Cortex of kidney (tissue), 1 donor: ENCODE measurements around the gene MMP23B.
"Not testable (repeated sequence)": the region's sequence is repeated elsewhere in the genome, so short reads cannot be mapped to it uniquely, and the experiment has no call there.

Experiments used
- DNase-seq: peaks from one replicate; lab custom pipeline; 2025; lab: John Stamatoyannopoulos, UW

MMP23B gene

GRCh38 chr1:1631782-1632420 lies at the start of gene MMP23B:
MMP23B (plus strand) TSS chr1:1632173; CDS start chr1:1632219, 46 bp downstream.
- DNase-seq: no peak

GRCh38 chr1:1582585-1583346 lies 49.2 kb upstream of the MMP23B start:
- DNase-seq: no peak

- DNase-seq: no peak
Measured at GRCh38 chr1:1583347-1584010, 48.5 kb upstream of the MMP23B start.

- no peak for DNase-seq
Measured at GRCh38 chr1:1591452-1591851, 40.5 kb upstream of the MMP23B start.

- DNase-seq: no peak
Measured at GRCh38 chr1:1593834-1594601, 38.0 kb upstream of the MMP23B start.

- DNase-seq: no peak
Measured at GRCh38 chr1:1594602-1595260, 37.2 kb upstream of the MMP23B start.

GRCh38 chr1:1595341-1595740 lies 36.6 kb upstream of the MMP23B start:
- not testable (repeated sequence) for DNase-seq

- DNase-seq: no peak
Measured at GRCh38 chr1:1596493-1597274, 35.3 kb upstream of the MMP23B start.

- DNase-seq: no peak
Measured at GRCh38 chr1:1597275-1597930, 34.6 kb upstream of the MMP23B start.

- no peak for DNase-seq
Measured at GRCh38 chr1:1598051-1598719, 33.8 kb upstream of the MMP23B start.

- DNase-seq: no peak
Measured at GRCh38 chr1:1598720-1599029, 33.3 kb upstream of the MMP23B start.

- DNase-seq: no peak
Measured at GRCh38 chr1:1599030-1599934, 32.7 kb upstream of the MMP23B start.

GRCh38 chr1:1599935-1600860 lies 31.8 kb upstream of the MMP23B start, which contains the start of gene FNDC10:
FNDC10 (minus strand) TSS chr1:1600135; CDS start chr1:1600015, 120 bp downstream.
- DNase-seq: no peak

GRCh38 chr1:1600861-1601563 lies 31.0 kb upstream of the MMP23B start:
- DNase-seq: no peak

GRCh38 chr1:1601564-1602303 lies 30.2 kb upstream of the MMP23B start:
- no peak for DNase-seq

GRCh38 chr1:1602304-1602967 lies 29.5 kb upstream of the MMP23B start:
- no peak for DNase-seq
